ENCODE measurements around the gene SMG5. TPM values are rescaled to one million over a fixed set of nuclear protein-coding genes. Genes with fewer than 3 reads are reported as not detected.

The SMG5 gene
- total RNA-seq, 1 donor from 2014 or later = 25.6 TPM

DNA sequence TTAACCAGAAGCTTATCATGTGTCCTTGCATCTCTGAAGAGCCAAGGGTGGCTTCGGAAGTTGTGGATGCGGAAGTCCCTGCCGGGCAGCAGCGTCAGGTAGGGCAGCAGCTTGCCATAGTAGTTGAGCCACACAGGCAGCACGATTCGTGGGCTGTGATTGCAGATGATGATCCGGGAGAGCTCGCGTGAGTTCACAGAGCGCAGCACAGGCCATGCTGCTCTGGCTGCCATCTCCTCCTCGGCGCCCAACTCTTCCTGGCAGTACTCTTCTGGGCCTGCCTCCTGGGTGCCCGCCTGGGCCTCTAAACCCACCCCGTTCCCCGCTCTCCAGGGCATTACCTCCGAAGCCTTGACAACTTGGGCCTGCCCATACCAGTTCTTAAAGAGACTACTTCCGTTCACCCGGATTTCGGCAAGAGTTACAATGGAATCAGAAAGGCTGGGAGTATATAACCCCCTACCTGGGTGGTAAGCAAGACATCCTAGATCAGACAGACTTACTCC lies 16.3 kb upstream of the SMG5 start, which contains the start of gene VHLL:
TSS of gene VHLL (minus strand) at position 456 of the 506 bp plus-strand sequence. CDS start at position 338, 118 bp downstream.
- Histone ChIP-seq H3K27ac (ENCODE audit: low read depth, low read length) (no peak within 1 kb of the TSS), H3K27me3 (ENCODE audit: control insufficient read depth in 3 of 3, insufficient read depth in 3 of 3, low read length in 3 of 3) (no peaks in the 10 kb centered on the region), H3K36me3 (ENCODE audit: control insufficient read depth in 3 of 3, insufficient read depth in 3 of 3, low read length in 3 of 3) (peaks cover 0 to 5% (median 0%) of the 10 kb centered on the region in 3 donors), H3K9me3 (ENCODE audit: control insufficient read depth in 3 of 3, low read length in 3 of 3) (no peaks in the 10 kb centered on the region), H3K4me1 (ENCODE audit: control insufficient read depth in 3 of 3, insufficient read depth in 3 of 3, low read length in 3 of 3) (peaks cover 8 to 18% (median 8%) of the 10 kb centered on the region in 3 donors), H3K4me3 (ENCODE audit: low read length in 3 of 3) (no peak within 1 kb of the TSS), H3K9ac (ENCODE audit: low read depth in 1 of 3, low read length in 3 of 3) (no peak within 1 kb of the TSS)

DNA sequence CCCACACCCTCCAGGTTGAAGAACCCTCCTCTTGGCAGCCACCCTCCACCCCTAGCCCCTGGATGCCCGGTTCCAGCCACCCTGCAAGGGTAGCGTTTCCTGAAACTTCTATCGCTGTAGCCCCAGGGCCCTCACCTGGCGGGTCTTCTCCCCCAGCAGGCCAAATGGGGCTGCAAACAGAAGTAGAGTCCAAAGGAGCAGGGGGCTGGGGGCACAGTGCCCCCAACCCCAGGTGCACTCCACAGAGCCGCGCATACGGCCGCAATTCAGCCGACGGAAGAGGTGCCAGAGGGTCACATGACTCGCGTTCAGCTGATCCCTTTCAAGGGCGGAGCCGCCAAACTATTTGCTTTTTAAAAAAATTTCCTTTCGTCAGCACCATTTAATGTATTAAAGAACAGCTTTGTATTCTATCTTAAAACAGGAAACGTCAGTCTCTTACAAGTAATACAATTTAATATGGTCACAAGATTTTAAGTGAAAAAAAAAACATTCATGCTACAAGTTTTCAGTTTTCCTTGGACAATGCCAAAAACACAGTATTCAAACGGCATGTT lies 12.8 kb upstream of the SMG5 start, which contains the start of gene GLMP:
TSS of gene GLMP (minus strand) at position 289 of the 557 bp plus-strand sequence. CDS start at position 255, 34 bp downstream.
- Histone ChIP-seq H3K27me3 (ENCODE audit: control insufficient read depth in 3 of 3, insufficient read depth in 3 of 3, low read length in 3 of 3) (no peaks in the 10 kb centered on the region), H3K9me3 (ENCODE audit: control insufficient read depth in 3 of 3, low read length in 3 of 3) (no peaks in the 10 kb centered on the region), H3K4me3 (ENCODE audit: low read length in 3 of 3) (peak within 1 kb of the TSS; percentile 82 to 95 (median 91)), H3K4me1 (ENCODE audit: control insufficient read depth in 3 of 3, insufficient read depth in 3 of 3, low read length in 3 of 3) (peaks cover 16 to 29% (median 17%) of the 10 kb centered on the region in 3 donors), H3K27ac (ENCODE audit: low read depth, low read length) (peak within 1 kb of the TSS; percentile 32), H3K9ac (ENCODE audit: low read depth in 1 of 3, low read length in 3 of 3) (peak within 1 kb of the TSS; percentile 82 to 94 (median 92)), H3K36me3 (ENCODE audit: control insufficient read depth in 3 of 3, insufficient read depth in 3 of 3, low read length in 3 of 3) (peaks cover 0 to 11% (median 7%) of the 10 kb centered on the region in 3 donors)

DNA sequence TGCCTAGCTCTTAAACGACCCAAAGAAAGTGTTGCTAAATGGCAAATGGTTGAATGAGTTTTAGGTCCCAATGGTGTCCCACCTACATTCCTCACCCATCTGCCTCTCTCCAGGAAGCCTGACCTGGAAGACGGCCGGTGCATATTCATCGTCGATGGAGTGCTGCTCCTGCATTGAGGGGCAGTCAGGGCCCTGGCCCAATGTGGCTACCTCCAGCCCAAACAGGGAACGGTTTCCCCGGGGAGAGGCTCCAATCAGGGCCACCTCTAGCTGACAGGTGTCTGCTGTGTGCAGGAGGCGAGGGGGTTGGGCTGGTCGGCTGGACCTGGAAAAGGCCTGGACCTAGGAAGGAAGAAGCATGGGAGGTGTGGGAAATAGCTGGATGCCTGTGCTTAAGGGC lies 11.3 kb upstream of the SMG5 start:
- H3K4me1 ChIP-seq (ENCODE audit: control insufficient read depth in 3 of 3, insufficient read depth in 3 of 3, low read length in 3 of 3) = peaks cover 16 to 29% (median 17%) of the 10 kb centered on the region in 3 donors
- H3K27ac ChIP-seq (ENCODE audit: low read depth, low read length) = no peak overlapping the region
- no peak overlapping the region for H3K4me3 ChIP-seq (ENCODE audit: low read length in 3 of 3)
- no peaks in the 10 kb centered on the region for H3K9me3 ChIP-seq (ENCODE audit: control insufficient read depth in 3 of 3, low read length in 3 of 3)
- H3K27me3 ChIP-seq (ENCODE audit: control insufficient read depth in 3 of 3, insufficient read depth in 3 of 3, low read length in 3 of 3) = no peaks in the 10 kb centered on the region
- H3K9ac ChIP-seq (ENCODE audit: low read depth in 1 of 3, low read length in 3 of 3) = no peak overlapping the region
- H3K36me3 ChIP-seq (ENCODE audit: control insufficient read depth in 3 of 3, insufficient read depth in 3 of 3, low read length in 3 of 3) = peaks cover 0 to 11% (median 7%) of the 10 kb centered on the region in 3 donors

DNA sequence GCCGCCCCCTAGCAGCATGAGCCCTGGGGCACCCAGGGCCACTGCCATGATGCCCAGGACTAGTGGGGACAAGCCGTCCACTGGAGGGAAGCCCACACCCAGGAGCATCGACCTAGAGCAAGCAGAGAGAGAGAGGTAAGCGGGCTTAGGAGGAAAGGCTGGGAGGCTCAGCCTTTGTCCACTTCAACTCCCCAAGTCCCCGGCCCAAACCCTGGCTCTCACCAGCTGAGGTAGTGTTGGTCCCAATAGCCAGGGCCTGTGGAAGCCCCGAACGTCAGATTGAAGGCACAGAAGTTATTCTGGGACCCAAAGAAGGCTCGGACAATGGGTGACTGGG lies 10.4 kb upstream of the SMG5 start:
- H3K4me3 ChIP-seq (ENCODE audit: low read length in 3 of 3) = no peak overlapping the region

DNA sequence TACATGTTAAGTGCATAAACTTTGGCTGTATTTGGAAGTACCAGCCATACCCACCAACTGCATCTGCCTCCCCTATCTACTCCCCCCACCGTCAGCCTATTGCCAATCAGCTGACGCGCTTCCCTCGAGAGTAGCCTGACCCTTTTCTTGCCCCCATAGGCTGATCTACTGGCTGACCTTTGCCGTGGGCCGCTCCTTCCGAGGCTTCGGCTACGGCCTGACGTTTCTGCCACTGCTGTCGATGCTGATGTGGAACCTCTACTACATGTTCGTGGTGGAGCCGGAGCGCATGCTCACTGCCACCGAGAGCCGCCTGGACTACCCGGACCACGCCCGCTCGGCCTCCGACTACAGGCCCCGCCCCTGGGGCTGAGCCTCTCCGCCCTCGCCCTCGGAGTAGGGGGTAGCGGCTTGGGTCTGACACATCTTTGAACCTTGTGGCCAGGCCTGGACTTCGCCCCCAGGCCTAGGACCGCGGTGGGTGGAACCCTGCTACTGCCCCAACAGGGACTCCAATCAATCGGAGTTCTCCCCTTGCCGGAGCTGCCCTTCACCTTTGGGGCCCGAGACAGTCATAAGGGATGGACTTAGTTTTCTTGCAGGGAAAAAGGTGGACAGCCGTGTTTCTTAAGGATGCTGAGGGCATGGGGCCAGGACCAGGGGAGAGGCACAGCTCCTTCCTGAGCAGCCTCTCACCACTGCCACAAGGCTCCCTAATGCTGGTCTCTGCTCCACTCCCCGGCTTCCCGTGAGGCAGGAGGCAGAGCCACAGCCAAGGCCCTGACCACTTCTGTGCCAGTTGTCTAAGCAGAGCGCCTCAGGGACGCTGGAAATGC lies 8.8 kb upstream of the SMG5 start:
- peaks cover 16 to 29% (median 17%) of the 10 kb centered on the region in 3 donors for H3K4me1 ChIP-seq (ENCODE audit: control insufficient read depth in 3 of 3, insufficient read depth in 3 of 3, low read length in 3 of 3)
- H3K9me3 ChIP-seq (ENCODE audit: control insufficient read depth in 3 of 3, low read length in 3 of 3) = no peaks in the 10 kb centered on the region
- H3K4me3 ChIP-seq (ENCODE audit: low read length in 3 of 3) = peak overlapping the region; percentile 71 to 85 (median 79)
- H3K27ac ChIP-seq (ENCODE audit: low read depth, low read length) = peak overlapping the region; percentile 28
- peak overlapping the region; percentile 50 to 78 (median 77) for H3K9ac ChIP-seq (ENCODE audit: low read depth in 1 of 3, low read length in 3 of 3)
- peaks cover under 1 to 13% (median 9%) of the 10 kb centered on the region in 3 donors for H3K36me3 ChIP-seq (ENCODE audit: control insufficient read depth in 3 of 3, insufficient read depth in 3 of 3, low read length in 3 of 3)
- H3K27me3 ChIP-seq (ENCODE audit: control insufficient read depth in 3 of 3, insufficient read depth in 3 of 3, low read length in 3 of 3) = no peaks in the 10 kb centered on the region

More for the DNA sequence above, 10.4 kb upstream of the SMG5 start:
- Histone ChIP-seq H3K36me3 (ENCODE audit: control insufficient read depth in 3 of 3, insufficient read depth in 3 of 3, low read length in 3 of 3) (peaks cover 0 to 11% (median 9%) of the 10 kb centered on the region in 3 donors), H3K4me1 (ENCODE audit: control insufficient read depth in 3 of 3, insufficient read depth in 3 of 3, low read length in 3 of 3) (peaks cover 16 to 29% (median 17%) of the 10 kb centered on the region in 3 donors), H3K27ac (ENCODE audit: low read depth, low read length) (no peak overlapping the region), H3K9me3 (ENCODE audit: control insufficient read depth in 3 of 3, low read length in 3 of 3) (no peaks in the 10 kb centered on the region), H3K9ac (ENCODE audit: low read depth in 1 of 3, low read length in 3 of 3) (no peak overlapping the region), H3K27me3 (ENCODE audit: control insufficient read depth in 3 of 3, insufficient read depth in 3 of 3, low read length in 3 of 3) (no peaks in the 10 kb centered on the region)

DNA sequence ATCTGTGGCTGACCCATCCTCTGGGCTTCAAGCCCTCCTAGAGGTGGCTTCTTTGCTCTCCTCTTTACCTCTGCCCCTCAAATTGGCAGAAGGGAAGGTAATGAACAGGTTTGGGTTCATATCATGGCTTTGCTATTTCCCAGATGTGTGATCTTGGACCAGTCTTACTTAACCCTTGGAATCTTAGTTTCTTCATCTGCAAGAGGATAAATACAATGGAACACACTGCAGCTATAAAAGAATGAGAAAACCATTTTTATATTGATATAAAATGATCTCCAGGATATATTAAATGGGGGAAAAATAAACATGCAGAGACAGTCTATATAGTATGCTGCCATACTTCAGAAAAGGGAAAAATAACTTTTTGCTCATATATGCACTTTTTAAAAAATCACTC lies 7.2 kb upstream of the SMG5 start:
- Histone ChIP-seq H3K27me3 (ENCODE audit: control insufficient read depth in 3 of 3, insufficient read depth in 3 of 3, low read length in 3 of 3) (no peaks in the 10 kb centered on the region), H3K9ac (ENCODE audit: low read depth in 1 of 3, low read length in 3 of 3) (no peak overlapping the region), H3K36me3 (ENCODE audit: control insufficient read depth in 3 of 3, insufficient read depth in 3 of 3, low read length in 3 of 3) (peaks cover 10 to 17% (median 13%) of the 10 kb centered on the region in 3 donors), H3K27ac (ENCODE audit: low read depth, low read length) (no peak overlapping the region), H3K4me1 (ENCODE audit: control insufficient read depth in 3 of 3, insufficient read depth in 3 of 3, low read length in 3 of 3) (peaks cover 11 to 18% (median 12%) of the 10 kb centered on the region in 3 donors), H3K4me3 (ENCODE audit: low read length in 3 of 3) (no peak overlapping the region), H3K9me3 (ENCODE audit: control insufficient read depth in 3 of 3, low read length in 3 of 3) (no peaks in the 10 kb centered on the region)

DNA sequence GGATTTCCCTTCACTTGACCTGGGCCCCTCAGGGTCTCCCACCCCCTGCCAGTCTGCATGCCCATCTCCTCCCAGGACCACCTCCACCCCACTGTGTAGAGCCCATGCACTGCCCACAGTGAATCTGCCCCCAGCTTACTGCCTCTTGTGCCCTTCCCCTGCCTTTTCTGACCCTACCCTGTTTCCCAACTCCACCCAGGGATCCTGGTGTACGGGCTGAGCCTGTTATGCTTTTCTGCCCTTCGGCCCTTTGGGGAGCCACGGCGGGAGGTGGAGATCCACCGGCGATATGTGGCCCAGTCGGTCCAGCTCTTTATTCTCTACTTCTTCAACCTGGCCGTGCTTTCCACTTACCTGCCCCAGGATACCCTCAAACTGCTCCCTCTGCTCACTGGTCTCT lies 3.4 kb upstream of the SMG5 start:
- no peak overlapping the region for H3K9ac ChIP-seq (ENCODE audit: low read depth in 1 of 3, low read length in 3 of 3)
- H3K36me3 ChIP-seq (ENCODE audit: control insufficient read depth in 3 of 3, insufficient read depth in 3 of 3, low read length in 3 of 3) = peaks cover 6 to 10% (median 6%) of the 10 kb centered on the region in 3 donors
- peaks cover 13 to 29% (median 23%) of the 10 kb centered on the region in 3 donors for H3K4me1 ChIP-seq (ENCODE audit: control insufficient read depth in 3 of 3, insufficient read depth in 3 of 3, low read length in 3 of 3)
- H3K9me3 ChIP-seq (ENCODE audit: control insufficient read depth in 3 of 3, low read length in 3 of 3) = no peaks in the 10 kb centered on the region
- H3K27ac ChIP-seq (ENCODE audit: low read depth, low read length) = no peak overlapping the region
- no peak overlapping the region for H3K4me3 ChIP-seq (ENCODE audit: low read length in 3 of 3)
- no peaks in the 10 kb centered on the region for H3K27me3 ChIP-seq (ENCODE audit: control insufficient read depth in 3 of 3, insufficient read depth in 3 of 3, low read length in 3 of 3)

DNA sequence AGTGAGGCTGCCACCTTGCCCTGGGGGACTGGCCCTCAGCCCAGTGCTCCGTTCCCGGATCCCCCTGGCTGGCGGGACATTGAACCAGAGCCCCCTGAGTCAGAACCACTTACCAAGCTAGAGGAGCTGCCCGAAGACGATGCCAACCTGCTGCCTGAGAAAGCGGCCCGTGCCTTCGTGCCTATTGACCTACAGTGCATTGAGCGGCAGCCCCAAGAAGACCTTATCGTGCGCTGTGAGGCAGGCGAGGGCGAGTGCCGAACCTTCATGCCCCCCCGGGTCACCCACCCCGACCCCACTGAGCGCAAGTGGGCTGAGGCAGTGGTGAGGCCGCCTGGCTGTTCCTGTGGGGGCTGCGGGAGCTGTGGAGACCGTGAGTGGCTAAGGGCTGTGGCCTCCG lies 2.8 kb upstream of the SMG5 start:
- no peak overlapping the region for H3K4me3 ChIP-seq (ENCODE audit: low read length in 3 of 3)
- H3K9ac ChIP-seq (ENCODE audit: low read depth in 1 of 3, low read length in 3 of 3) = no peak overlapping the region
- no peak overlapping the region for H3K27ac ChIP-seq (ENCODE audit: low read depth, low read length)
- H3K9me3 ChIP-seq (ENCODE audit: control insufficient read depth in 3 of 3, low read length in 3 of 3) = no peaks in the 10 kb centered on the region
- peaks cover 6 to 10% (median 6%) of the 10 kb centered on the region in 3 donors for H3K36me3 ChIP-seq (ENCODE audit: control insufficient read depth in 3 of 3, insufficient read depth in 3 of 3, low read length in 3 of 3)
- peaks cover 19 to 34% (median 28%) of the 10 kb centered on the region in 3 donors for H3K4me1 ChIP-seq (ENCODE audit: control insufficient read depth in 3 of 3, insufficient read depth in 3 of 3, low read length in 3 of 3)
- H3K27me3 ChIP-seq (ENCODE audit: control insufficient read depth in 3 of 3, insufficient read depth in 3 of 3, low read length in 3 of 3) = no peaks in the 10 kb centered on the region

DNA sequence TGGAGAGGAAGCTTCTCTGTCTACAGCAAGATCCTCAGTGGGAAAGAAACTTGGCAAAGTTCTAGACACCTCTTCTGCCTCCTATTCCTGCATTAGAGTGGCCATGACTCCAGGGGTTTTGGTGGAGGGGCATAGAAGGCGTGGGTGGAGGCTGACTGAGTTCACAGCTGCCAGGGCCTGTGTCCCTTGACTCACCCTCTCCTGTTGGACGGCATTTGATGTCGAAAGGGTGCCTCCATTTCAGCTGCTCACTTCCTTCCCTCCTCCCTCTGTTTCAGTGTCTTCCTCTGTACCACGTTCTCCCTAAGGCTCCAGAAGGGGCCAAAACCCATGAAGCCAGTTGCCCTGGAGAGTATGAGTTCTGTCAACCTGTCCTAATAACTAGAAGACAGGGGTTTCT lies 2.1 kb upstream of the SMG5 start:
- H3K27me3 ChIP-seq (ENCODE audit: control insufficient read depth in 3 of 3, insufficient read depth in 3 of 3, low read length in 3 of 3) = no peaks in the 10 kb centered on the region
- H3K36me3 ChIP-seq (ENCODE audit: control insufficient read depth in 3 of 3, insufficient read depth in 3 of 3, low read length in 3 of 3) = peaks cover 6 to 10% (median 6%) of the 10 kb centered on the region in 3 donors
- no peak overlapping the region for H3K4me3 ChIP-seq (ENCODE audit: low read length in 3 of 3)
- no peak overlapping the region for H3K9ac ChIP-seq (ENCODE audit: low read depth in 1 of 3, low read length in 3 of 3)
- H3K9me3 ChIP-seq (ENCODE audit: control insufficient read depth in 3 of 3, low read length in 3 of 3) = no peaks in the 10 kb centered on the region
- H3K27ac ChIP-seq (ENCODE audit: low read depth, low read length) = no peak overlapping the region
- peaks cover 26 to 41% (median 33%) of the 10 kb centered on the region in 3 donors for H3K4me1 ChIP-seq (ENCODE audit: control insufficient read depth in 3 of 3, insufficient read depth in 3 of 3, low read length in 3 of 3)
